ENCODE data around the gene SLC11A2. TPM values are rescaled to one million over a fixed set of nuclear protein-coding genes. Genes with fewer than 3 reads are reported as not detected.

The SLC11A2 gene
- total and polyA plus RNA-seq, 2 of the 8 experiments (the other 6 are each of a cell fraction or from before 2014, with no cell fraction given), result 55.0 to 61.5 TPM

GRCh38 chr12:51033457-51034089 is 7.4 kb upstream of the SLC11A2 start:
- DNase-seq (ENCODE audit: low read depth in 1 of 2, low spot score in 2 of 2), result no peak
- Histone ChIP-seq H2BK15ac (ENCODE audit: low read length) (no peak overlapping the region), H3K56ac (replicated peaks; ENCODE audit: insufficient read length, low read depth, low read length) (no peak overlapping the region), H2AK5ac (ENCODE audit: low read depth, low read length) (no peak overlapping the region), H3K36me3 (ENCODE audit: control insufficient read depth in 2 of 4, insufficient read depth in 4 of 4, low read length in 3 of 4) (no peaks in the 10 kb centered on the region), H3K79me1 (ENCODE audit: low read depth, low read length) (no peaks in the 10 kb centered on the region), H3K4me2 (ENCODE audit: insufficient read depth in 1 of 2, low read depth in 2 of 2, low read length in 2 of 2) (no peak overlapping the region), H3K4ac (replicated peaks; ENCODE audit: insufficient read length, low read depth, low read length) (no peak overlapping the region), H4K20me1 (replicated peaks in 1 of 2; ENCODE audit: control insufficient read depth in 1 of 2, insufficient read depth in 2 of 2, low read length in 2 of 2) (no peaks in the 10 kb centered on the region), H3K14ac (ENCODE audit: insufficient read length) (no peak overlapping the region), H2BK12ac (ENCODE audit: low read depth, low read length) (no peak overlapping the region), H3K23ac (ENCODE audit: insufficient read length) (no peak overlapping the region), H3K27me3 (replicated peaks in 1 of 4; ENCODE audit: control insufficient read depth in 3 of 4, extremely low read depth in 1 of 4, insufficient read depth in 3 of 4, low read length in 3 of 4) (no peaks in the 10 kb centered on the region; a peak in 1 of 7 replicates), H3K79me2 (ENCODE audit: control insufficient read depth in 1 of 2, insufficient read depth in 2 of 2, low read length in 2 of 2) (no peaks in the 10 kb centered on the region), H3K27ac (ENCODE audit: low read depth, low read length) (no peak overlapping the region), H3K4me1 (replicated peaks in 1 of 4; ENCODE audit: control insufficient read depth in 3 of 4, insufficient read depth in 4 of 4, low read length in 3 of 4) (peaks cover 0 to 2% (median 0%) of the 10 kb centered on the region in 4 experiments; a peak in 1 of 7 replicates), H2BK5ac (ENCODE audit: low read depth, low read length) (no peak overlapping the region), H3K9me3 (ENCODE audit: insufficient read depth in 2 of 2, low read depth in 1 of 2, low read length in 1 of 2) (no peaks in the 10 kb centered on the region), H2AFZ (ENCODE audit: low read length) (no peak overlapping the region; the same call in 1 of the 2 replicates), H2BK20ac (ENCODE audit: low read length) (no peak overlapping the region), H3K4me3 (ENCODE audit: extremely low read depth in 1 of 4, insufficient read depth in 2 of 4, low read depth in 3 of 4, low read length in 4 of 4) (no peak overlapping the region), H3K23me2 (ENCODE audit: low read depth, low read length) (no peaks in the 10 kb centered on the region; the same call in 1 of the 2 replicates), H2BK120ac (replicated peaks; ENCODE audit: low read depth, low read length) (no peak overlapping the region), H3K18ac (ENCODE audit: extremely low read depth, low read length) (no peak overlapping the region), H3K9ac (replicated peaks in 1 of 4; ENCODE audit: extremely low read depth in 1 of 4, low read depth in 3 of 4, low read length in 3 of 4) (no peak overlapping the region), H4K91ac (replicated peaks; ENCODE audit: insufficient read length, low read length) (no peak overlapping the region), H4K8ac (ENCODE audit: extremely low read depth, insufficient read depth, low read length) (no peak overlapping the region), H4K5ac (ENCODE audit: insufficient read length, low read depth, low read length) (no peak overlapping the region)
- CTCF ChIA-PET (ENCODE audit: partially characterized antibody), result interaction anchor here (0.6 to 1.5 kb wide), 5 partner anchors 14 to 840 kb away, joined by 3 to 6 read pairs (median 4); no protein-coding TSS in a partner anchor
- no peak for FAIRE-seq
- POLR2A ChIA-PET (ENCODE audit: partially characterized antibody), result interaction anchor here (1.7 kb wide), 1 partner anchor 191 kb away, joined by 3 read pairs; the partner anchor contains the start of gene TMPRSS12
- WGBS, 2 experiments (ENCODE audit: extremely low coverage in 1 of 2, insufficient coverage in 1 of 2, insufficient read length in 1 of 2, insufficient replicate concordance in 2 of 2, low coverage in 1 of 2, low lambda C conversion rate in 2 of 2, missing lambda C conversion rate in 1 of 2), result 87% methylated on average over 3 of the region's 4 CpGs; no CpG with 5 or more reads in 1 of the 2 experiments
- no peak for TF ChIP-seq ATF2 (IDR thresholded peaks at IDR 0.05; ENCODE audit: low read length)
- TF ChIP-seq CBX5 (IDR thresholded peaks at IDR 0.05; ENCODE audit: low read depth, low read length), result no peak
- TF ChIP-seq CHD1 (IDR thresholded peaks at IDR 0.05; ENCODE audit: low read depth, low read length), result no peak
- TF ChIP-seq ZNF274 (IDR thresholded peaks at IDR 0.05; ENCODE audit: borderline replicate concordance, extremely low read depth, low read length), result no peak
- TF ChIP-seq BRCA1 (IDR thresholded peaks at IDR 0.05; ENCODE audit: low read depth, low read length), result no peak
- no peak for TF ChIP-seq EZH2 (IDR thresholded peaks at IDR 0.05; ENCODE audit: low read depth, low read length, severe bottlenecking)
- TF ChIP-seq TEAD4 (IDR thresholded peaks at IDR 0.05; ENCODE audit: low read depth, low read length), result no peak
- no peak for TF ChIP-seq SIX5 (IDR thresholded peaks at IDR 0.05; ENCODE audit: low read depth, low read length)
- TF ChIP-seq CEBPB (IDR thresholded peaks at IDR 0.05; ENCODE audit: low read depth, low read length), result no peak
- TF ChIP-seq BCL11A (IDR thresholded peaks at IDR 0.05; ENCODE audit: low read depth in 2 of 2, low read length in 2 of 2), result no peak
- TF ChIP-seq CBX8 (IDR thresholded peaks at IDR 0.05; ENCODE audit: borderline replicate concordance, low read depth, low read length), result no peak
- no peak for TF ChIP-seq POLR2A (IDR thresholded peaks at IDR 0.05; ENCODE audit: control extremely low read depth in 1 of 2, low read depth in 2 of 2, low read length in 2 of 2)
- TF ChIP-seq YY1 (IDR thresholded peaks at IDR 0.05; ENCODE audit: low read depth, low read length), result no peak

Measured in H1 (cell line).